ENCODE results near the gene TBC1D22B. TPM values are rescaled to one million over a fixed set of nuclear protein-coding genes. Genes with fewer than 3 reads are reported as not detected.
A peak's percentile ranks its signal among the peaks of the same experiment; 100 is the strongest.

TBC1D22B gene
- total and polyA plus RNA-seq, 9 of the 15 experiments (the other 6 are each of a cell fraction or from before 2014, with no cell fraction given) = 4.8 to 24.2 (median 13.5) TPM

DNA sequence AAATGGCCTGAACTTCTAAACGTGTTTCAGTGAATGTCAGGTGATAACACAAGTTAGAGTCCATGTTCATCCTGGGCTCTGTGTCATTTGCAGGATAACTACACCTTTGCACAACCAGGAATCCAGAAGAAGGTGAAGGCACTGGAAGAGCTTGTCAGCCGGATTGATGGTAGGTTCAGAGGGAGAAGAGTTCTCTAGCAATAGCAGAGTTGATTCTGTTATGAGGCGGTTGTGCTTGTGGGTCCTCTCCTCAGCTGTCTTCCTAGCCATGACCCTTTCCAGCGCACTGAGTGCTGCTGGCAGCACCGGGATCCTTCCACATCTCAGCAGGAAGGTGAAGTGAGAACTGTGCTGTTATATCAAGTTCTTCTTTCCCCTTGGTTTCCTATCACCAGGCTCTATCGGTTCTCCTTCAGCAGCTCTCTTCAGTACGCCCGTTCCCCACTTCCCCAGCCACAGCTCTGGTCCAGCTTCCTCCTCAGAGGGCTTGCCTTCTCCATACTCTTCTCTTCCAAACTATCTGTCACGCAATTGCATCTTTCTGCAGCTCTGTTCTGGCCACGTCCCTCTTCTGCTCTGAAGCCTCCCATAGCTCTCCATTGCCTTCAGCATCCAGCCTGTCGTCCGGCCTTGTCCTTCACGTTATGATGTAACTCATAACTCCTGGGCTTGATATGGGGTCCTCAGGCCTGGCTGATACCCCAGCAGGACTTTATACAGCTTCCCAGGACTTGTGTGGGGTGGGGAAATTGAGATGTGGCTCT lies 56.3 kb downstream of the TBC1D22B start:
- POLR2A ChIA-PET = interaction anchor here (0.5 to 2.8 kb wide), 13 partner anchors 8 to 428 kb away, joined by 3 to 25 read pairs (median 3); partner anchors contain the start of genes C6orf89, TBC1D22B and TMEM217
- peak overlapping the region; percentile 79 for H3K27ac ChIP-seq (ENCODE audit: extremely low read depth, low read depth, low read length)
- H3K4me3 ChIP-seq = no peak overlapping the region
- intact Hi-C loops (cut with micrococcal nuclease) = loop anchor here (1.0 to 2.0 kb wide), 6 partner anchors 12 to 285 kb away; partner anchors contain the start of gene TBC1D22B
- peak overlapping the region; percentile 12 to 47; a peak in 3 of 4 replicates for H3K9ac ChIP-seq (ENCODE audit: insufficient read depth in 1 of 2, low read depth in 2 of 2, low read length in 2 of 2)
- H2AFZ ChIP-seq (ENCODE audit: low read depth, low read length) = no peak overlapping the region
- WGBS (ENCODE audit: insufficient coverage, low coverage, missing lambda C conversion rate) = 66% methylated on average over 13 of the region's 13 CpGs
- peaks cover 5% of the 10 kb centered on the region for H3K9me1 ChIP-seq (ENCODE audit: control insufficient read depth, insufficient read depth, low read length)
- no TSS peak for BruUV-seq (replicated peaks)
- ATAC-seq (peak; percentile 9), DNase-seq (ENCODE audit: extremely low read depth in 1 of 4, low spot score in 3 of 4) (no peak), FAIRE-seq (no peak)
- H3K4me2 ChIP-seq (ENCODE audit: insufficient read depth, low read length) = peak overlapping the region; percentile 27; the same call in 1 of the 2 replicates
- no peaks in the 10 kb centered on the region for H3K27me3 ChIP-seq (ENCODE audit: control insufficient read depth in 2 of 2, insufficient read depth in 2 of 2, low read length in 2 of 2)
- CTCF ChIA-PET (ENCODE audit: low intra/inter-chr PET ratio) = interaction anchor here (0.7 to 2.5 kb wide), 6 partner anchors 104 to 295 kb away, joined by 3 to 36 read pairs (median 6); no protein-coding TSS in a partner anchor
- H3K36me3 ChIP-seq (ENCODE audit: control insufficient read depth, insufficient read depth, low read length) = peaks cover 70% of the 10 kb centered on the region
- no peaks in the 10 kb centered on the region for H3K9me3 ChIP-seq (replicated peaks; ENCODE audit: control insufficient read depth, insufficient read depth, low read depth, low read length)
- in situ Hi-C loops (cut with MboI) = loop anchor here (5.0 kb wide), 1 partner anchor 102 kb away; no protein-coding TSS in a partner anchor
- no peaks in the 10 kb centered on the region; the same call in 1 of the 2 replicates for H4K20me1 ChIP-seq (replicated peaks; ENCODE audit: control insufficient read depth, insufficient read depth, low read length)
- no peaks in the 10 kb centered on the region for H3K79me2 ChIP-seq (ENCODE audit: control insufficient read depth, insufficient read depth, low read length)
- H3K4me1 ChIP-seq (replicated peaks in 1 of 2; ENCODE audit: control insufficient read depth in 2 of 2, insufficient read depth in 2 of 2, low read length in 2 of 2) = peaks cover 21 to 44% of the 10 kb centered on the region in 2 experiments
- TF ChIP-seq, protein P1, sequence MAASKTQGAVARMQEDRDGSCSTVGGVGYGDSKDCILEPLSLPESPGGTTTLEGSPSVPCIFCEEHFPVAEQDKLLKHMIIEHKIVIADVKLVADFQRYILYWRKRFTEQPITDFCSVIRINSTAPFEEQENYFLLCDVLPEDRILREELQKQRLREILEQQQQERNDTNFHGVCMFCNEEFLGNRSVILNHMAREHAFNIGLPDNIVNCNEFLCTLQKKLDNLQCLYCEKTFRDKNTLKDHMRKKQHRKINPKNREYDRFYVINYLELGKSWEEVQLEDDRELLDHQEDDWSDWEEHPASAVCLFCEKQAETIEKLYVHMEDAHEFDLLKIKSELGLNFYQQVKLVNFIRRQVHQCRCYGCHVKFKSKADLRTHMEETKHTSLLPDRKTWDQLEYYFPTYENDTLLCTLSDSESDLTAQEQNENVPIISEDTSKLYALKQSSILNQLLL (CRISPR knock-in tag; IDR thresholded peaks at IDR 0.05; ENCODE audit: borderline replicate concordance) = no peak
- TF ChIP-seq, protein P2, sequence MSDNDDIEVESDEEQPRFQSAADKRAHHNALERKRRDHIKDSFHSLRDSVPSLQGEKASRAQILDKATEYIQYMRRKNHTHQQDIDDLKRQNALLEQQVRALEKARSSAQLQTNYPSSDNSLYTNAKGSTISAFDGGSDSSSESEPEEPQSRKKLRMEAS (CRISPR knock-in tag; IDR thresholded peaks at IDR 0.05) = 0 out of 2 replicates have a peak, but pooled peaks have one; percentile 10
- TF ChIP-seq, protein P3, sequence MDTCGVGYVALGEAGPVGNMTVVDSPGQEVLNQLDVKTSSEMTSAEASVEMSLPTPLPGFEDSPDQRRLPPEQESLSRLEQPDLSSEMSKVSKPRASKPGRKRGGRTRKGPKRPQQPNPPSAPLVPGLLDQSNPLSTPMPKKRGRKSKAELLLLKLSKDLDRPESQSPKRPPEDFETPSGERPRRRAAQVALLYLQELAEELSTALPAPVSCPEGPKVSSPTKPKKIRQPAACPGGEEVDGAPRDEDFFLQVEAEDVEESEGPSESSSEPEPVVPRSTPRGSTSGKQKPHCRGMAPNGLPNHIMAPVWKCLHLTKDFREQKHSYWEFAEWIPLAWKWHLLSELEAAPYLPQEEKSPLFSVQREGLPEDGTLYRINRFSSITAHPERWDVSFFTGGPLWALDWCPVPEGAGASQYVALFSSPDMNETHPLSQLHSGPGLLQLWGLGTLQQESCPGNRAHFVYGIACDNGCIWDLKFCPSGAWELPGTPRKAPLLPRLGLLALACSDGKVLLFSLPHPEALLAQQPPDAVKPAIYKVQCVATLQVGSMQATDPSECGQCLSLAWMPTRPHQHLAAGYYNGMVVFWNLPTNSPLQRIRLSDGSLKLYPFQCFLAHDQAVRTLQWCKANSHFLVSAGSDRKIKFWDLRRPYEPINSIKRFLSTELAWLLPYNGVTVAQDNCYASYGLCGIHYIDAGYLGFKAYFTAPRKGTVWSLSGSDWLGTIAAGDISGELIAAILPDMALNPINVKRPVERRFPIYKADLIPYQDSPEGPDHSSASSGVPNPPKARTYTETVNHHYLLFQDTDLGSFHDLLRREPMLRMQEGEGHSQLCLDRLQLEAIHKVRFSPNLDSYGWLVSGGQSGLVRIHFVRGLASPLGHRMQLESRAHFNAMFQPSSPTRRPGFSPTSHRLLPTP (IDR thresholded peaks at IDR 0.05; ENCODE audit: borderline replicate concordance, extremely low read depth, insufficient read length) = no peak
- peak; percentile 91; the same call in 1 of the 2 replicates for TF ChIP-seq HDGF (IDR thresholded peaks at IDR 0.05)
- no peak for TF ChIP-seq ZNF121 (CRISPR knock-in tag; conservative IDR thresholded peaks at IDR 0.05)
- TF ChIP-seq, protein P4, sequence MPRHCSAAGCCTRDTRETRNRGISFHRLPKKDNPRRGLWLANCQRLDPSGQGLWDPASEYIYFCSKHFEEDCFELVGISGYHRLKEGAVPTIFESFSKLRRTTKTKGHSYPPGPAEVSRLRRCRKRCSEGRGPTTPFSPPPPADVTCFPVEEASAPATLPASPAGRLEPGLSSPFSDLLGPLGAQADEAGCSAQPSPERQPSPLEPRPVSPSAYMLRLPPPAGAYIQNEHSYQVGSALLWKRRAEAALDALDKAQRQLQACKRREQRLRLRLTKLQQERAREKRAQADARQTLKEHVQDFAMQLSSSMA (CRISPR knock-in tag; IDR thresholded peaks at IDR 0.05) = no peak
- TF ChIP-seq MYNN (IDR thresholded peaks at IDR 0.05) = no peak
- no peak for TF ChIP-seq MYNN (CRISPR knock-in tag; IDR thresholded peaks at IDR 0.05)
- TF ChIP-seq RBFOX2 (IDR thresholded peaks at IDR 0.05; ENCODE audit: low read depth, low read length) = no peak
- TF ChIP-seq, protein P5, sequence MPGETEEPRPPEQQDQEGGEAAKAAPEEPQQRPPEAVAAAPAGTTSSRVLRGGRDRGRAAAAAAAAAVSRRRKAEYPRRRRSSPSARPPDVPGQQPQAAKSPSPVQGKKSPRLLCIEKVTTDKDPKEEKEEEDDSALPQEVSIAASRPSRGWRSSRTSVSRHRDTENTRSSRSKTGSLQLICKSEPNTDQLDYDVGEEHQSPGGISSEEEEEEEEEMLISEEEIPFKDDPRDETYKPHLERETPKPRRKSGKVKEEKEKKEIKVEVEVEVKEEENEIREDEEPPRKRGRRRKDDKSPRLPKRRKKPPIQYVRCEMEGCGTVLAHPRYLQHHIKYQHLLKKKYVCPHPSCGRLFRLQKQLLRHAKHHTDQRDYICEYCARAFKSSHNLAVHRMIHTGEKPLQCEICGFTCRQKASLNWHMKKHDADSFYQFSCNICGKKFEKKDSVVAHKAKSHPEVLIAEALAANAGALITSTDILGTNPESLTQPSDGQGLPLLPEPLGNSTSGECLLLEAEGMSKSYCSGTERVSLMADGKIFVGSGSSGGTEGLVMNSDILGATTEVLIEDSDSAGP (CRISPR knock-in tag; IDR thresholded peaks at IDR 0.05) = 0 out of 2 replicates have a peak, but pooled peaks have one; percentile 40
- no peak for TF ChIP-seq DNMT1 (IDR thresholded peaks at IDR 0.05)
- TF ChIP-seq NR3C1 (CRISPR knock-in tag; IDR thresholded peaks at IDR 0.05) = no peak
- TF ChIP-seq MCM5 (IDR thresholded peaks at IDR 0.05; ENCODE audit: low read depth) = no peak
- TF ChIP-seq SMARCA4 (IDR thresholded peaks at IDR 0.05) = no peak
- peak; percentile 81 for TF ChIP-seq SMARCA5 (IDR thresholded peaks at IDR 0.05)
